HG03066 (cell line): ENCODE data around the gene MYEOV.

ENCODE experiments used
- ATAC-seq: cut with Tn5 transposase; IDR thresholded peaks from one replicate; pipeline ENCODE4 v1.9.1; 2021; ENCODE audit warnings: low read depth; ENCODE audit not compliant: unreplicated experiment

MYEOV gene

DNA sequence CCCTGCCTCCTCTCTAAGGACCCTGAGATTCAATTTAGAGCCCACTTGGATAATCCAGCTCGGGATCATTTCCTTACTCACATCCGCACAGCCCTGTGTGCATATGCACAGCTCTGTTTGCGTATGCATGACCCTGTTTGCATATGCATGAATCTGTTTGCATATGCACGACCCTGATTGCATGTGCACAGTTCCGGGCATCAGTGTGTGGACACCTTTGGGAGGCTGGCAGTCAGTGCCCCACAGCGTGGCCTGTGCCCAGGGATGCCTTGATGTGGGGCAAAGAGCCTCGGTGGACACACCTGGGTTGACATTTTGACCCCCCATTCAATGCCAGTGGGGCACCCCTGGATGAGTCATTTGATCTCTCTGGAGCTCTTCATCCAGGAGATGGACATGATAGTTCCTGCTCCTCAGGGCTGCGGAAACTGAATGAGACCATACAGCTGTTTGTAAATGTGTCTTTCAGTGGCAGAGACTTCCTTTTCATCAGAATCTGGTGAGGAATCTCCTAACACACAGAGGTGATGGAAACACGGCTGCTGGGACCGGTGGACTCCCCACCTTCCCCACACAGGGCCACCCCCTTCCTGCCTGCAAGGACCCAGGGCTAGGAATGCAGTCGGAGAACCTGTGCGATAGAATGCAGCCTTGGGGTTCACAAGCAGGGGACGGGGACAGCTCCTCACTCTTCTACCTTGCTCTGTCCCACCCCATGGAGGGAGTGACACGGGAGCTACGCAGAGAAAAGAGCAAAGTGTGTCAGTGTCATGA, 41.2 kb downstream of the MYEOV start:
- no peak for ATAC-seq

GRCh38 chr11:69335781-69336405, 41.9 kb downstream of the MYEOV start:
- ATAC-seq = no peak

- ATAC-seq = no peak
Observed at GRCh38 chr11:69337211-69337721, 43.3 kb downstream of the MYEOV start.

GRCh38 chr11:69339041-69339733, 45.2 kb downstream of the MYEOV start:
- ATAC-seq = no peak

GRCh38 chr11:69339983-69340565, 46.1 kb downstream of the MYEOV start:
- ATAC-seq = no peak

- ATAC-seq = no peak
Observed at GRCh38 chr11:69342588-69343330, 48.8 kb downstream of the MYEOV start.

DNA sequence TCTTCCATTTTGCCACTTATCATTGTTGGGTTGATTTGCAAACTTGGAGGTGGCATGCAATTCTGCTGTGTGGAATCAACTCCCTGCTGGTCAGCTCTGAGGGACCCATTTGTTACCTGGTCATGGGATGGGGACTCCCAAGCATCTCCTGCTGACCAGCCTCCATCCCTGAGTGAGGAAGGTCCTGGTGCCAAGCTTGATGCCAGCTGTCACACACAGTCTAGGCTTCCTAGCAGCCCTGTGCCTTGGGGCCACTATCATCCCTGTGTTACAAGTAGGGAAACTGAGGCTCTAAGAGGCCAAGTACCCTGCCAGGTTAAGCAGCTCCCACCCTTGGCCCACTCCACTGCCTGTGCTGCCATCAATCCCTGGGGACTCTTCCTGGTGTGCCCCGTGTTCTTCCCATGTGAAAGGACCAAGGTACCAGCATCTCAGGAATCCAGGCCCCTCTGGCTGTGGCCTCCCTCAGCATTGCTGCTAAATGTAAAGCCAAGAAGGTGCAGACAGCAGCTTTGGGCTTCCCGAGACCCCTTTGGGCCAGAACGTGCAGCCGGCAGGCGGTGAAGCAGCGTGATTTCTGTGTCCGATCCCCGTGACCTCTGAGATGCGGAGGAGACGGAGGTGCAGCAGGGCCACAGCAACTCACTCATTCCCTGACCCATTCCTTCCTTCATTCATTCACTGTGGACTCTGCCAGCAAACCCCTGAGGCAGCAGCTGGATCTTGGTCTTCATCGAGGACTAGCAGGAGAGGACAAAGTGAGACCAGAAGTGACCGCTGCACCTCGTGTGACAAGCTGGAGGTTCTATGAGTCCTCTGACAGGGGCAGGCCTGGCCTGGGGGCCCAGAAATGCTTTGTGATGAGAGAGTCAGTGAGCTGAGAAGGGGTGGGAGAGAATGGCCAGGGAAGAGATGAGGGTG, 49.7 kb downstream of the MYEOV start:
- no peak for ATAC-seq

DNA sequence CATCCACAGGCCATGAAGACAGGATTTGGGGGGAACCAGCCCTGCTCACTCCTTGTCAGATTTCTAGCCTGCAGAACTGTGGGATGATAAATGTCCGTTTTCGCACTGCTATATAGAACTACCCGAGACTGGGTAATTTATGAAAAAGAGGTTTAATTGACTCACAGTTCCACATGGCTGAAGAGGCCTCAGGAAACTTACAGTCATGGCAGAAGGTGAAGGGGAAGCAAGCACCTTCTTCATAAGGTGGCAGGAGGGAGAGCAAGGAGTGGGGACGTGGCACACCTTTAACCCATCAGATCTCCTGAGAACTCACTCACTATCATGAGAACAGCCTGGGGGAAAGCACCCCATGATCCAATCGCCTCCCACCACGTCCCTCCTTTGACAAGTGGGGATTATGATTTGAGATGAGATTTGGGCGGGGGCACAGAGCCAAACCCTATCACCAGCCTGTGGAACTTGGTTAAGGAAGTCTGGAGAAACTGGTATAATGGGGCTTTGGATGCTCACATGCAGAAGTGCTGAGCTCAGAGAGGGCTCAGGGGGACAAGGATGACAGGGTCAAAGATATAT, 50.7 kb downstream of the MYEOV start:
- ATAC-seq = no peak
